Measurements from ENCODE around the gene COPS4. TPM values are rescaled to one million over a fixed set of nuclear protein-coding genes. Genes with fewer than 3 reads are reported as not detected.
A peak's percentile ranks its signal among the peaks of the same experiment; 100 is the strongest.

The COPS4 gene
- 28.6 TPM for total RNA-seq (2021; ENCODE audit: unreplicated experiment)
- 17.5 and 26.0 TPM in 2 replicates for polyA plus RNA-seq (2012)
- Bru-seq, nascent RNA = percentile 72 among the genes with signal in this experiment
- percentile 73 among the genes with signal in this experiment for BruChase-seq, experiment 1, labeled RNA remaining after a 6-hour chase
- percentile 71 among the genes with signal in this experiment for BruChase-seq, experiment 2, labeled RNA remaining after a 2-hour chase
- long read RNA-seq, transcript COPS4-201 (10 exons, 1,744 nt) = major isoform, 66 of 78 reads
- long read RNA-seq, partial matches to known transcripts = 0 of 78 reads
- long read RNA-seq, other reads (novel, unspliced or antisense) = 10 of 78 reads

DNA sequence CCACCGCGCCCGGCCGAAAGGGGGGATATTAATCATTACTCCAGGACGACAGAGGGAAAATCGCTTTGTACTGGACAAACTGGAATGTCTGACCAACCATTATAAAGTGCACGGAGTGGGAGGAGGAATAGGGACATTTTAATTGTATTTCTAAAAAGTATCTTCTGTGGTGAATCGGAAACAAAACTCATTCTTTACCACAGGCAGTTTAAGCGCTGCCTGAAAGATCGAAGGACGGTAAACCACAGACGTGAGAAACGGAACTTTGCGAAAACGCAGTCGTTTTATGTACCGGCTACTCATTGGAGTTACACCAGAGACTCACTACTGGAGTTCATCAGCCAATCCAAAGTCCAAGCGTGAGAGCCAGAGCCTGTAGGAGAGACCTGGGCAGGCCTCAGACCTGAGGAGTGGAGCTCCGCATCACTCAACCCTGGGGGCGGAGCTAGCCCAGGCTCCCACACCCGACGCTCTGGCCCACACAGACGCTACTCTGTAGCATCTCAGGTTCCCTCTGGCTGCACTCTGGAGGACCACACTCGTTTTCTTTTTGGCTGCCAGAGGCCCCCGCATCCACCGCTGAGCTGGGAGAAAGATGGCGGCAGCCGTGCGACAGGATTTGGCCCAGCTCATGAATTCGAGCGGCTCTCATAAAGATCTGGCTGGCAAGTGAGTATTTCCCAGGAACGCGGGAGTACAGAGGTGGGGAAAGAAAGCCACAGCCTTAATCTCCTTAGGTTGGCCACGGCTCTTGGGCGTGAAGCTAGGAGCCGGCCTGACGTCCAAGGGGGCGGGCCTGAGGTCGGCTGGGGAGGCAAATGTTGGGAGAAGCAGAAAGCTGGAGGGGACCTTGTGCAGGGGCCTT, at the start of gene COPS4:
COPS4 (plus strand) TSS at position 554 of the 865 bp plus-strand sequence; CDS start at position 596, 42 bp downstream.
- Histone ChIP-seq H3K9ac (ENCODE audit: low read length) (peak within 1 kb of the TSS; percentile 77), H3K9me3 (ENCODE audit: control insufficient read depth in 1 of 2, insufficient read depth in 1 of 2, low read depth in 1 of 2, low read length in 2 of 2) (no peaks in the 10 kb centered on the region), H2AFZ (ENCODE audit: low read depth, low read length, poor library complexity, severe bottlenecking) (peak within 1 kb of the TSS; percentile 96), H3K9me2 (ENCODE audit: insufficient read depth) (no peaks in the 10 kb centered on the region), H3K27me3 (ENCODE audit: insufficient read depth, low read length) (no peaks in the 10 kb centered on the region), H3K4me2 (ENCODE audit: low read length) (peak within 1 kb of the TSS; percentile 94), H3K4me1 (ENCODE audit: control insufficient read depth in 1 of 2, insufficient read depth in 2 of 2, low read length in 2 of 2) (peaks cover 3 to 13% of the 10 kb centered on the region in 2 experiments; a peak in 2 of 4 replicates), H3K36me3 (ENCODE audit: control insufficient read depth in 1 of 2, insufficient read depth in 2 of 2, low read length in 2 of 2) (no peaks in the 10 kb centered on the region), H4K20me1 (ENCODE audit: insufficient read depth) (no peaks in the 10 kb centered on the region), H3K27ac (ENCODE audit: low read depth, low read length) (peak within 1 kb of the TSS; percentile 85), H3K4me3 (replicated peaks in 1 of 2; ENCODE audit: low read depth in 1 of 2, low read length in 2 of 2) (peak within 1 kb of the TSS; percentile 95 to 99), H3K79me2 (ENCODE audit: insufficient read depth, low read length) (peaks cover 44% of the 10 kb centered on the region)
- DNase-seq (ENCODE audit: low read depth, low spot score) (peak; percentile 100), ATAC-seq (peak; percentile 98)
- no TSS peak for BruUV-seq (replicated peaks)
- RAD21 ChIA-PET (ENCODE audit: low non-redundant PET in 1 of 2, low total read pairs in 2 of 2, uncharacterized antibody in 2 of 2, unreplicated experiment in 2 of 2) = interaction anchor here (0.6 to 1.0 kb wide), 5 partner anchors 22 to 419 kb away, joined by 3 to 7 read pairs (median 3); partner anchors contain the start of gene HPSE (in 1 of the 2)
- intact Hi-C loops (cut with micrococcal nuclease) = loop anchor here (1.0 to 2.0 kb wide), 2 partner anchors 22 to 134 kb away; partner anchors contain the start of gene THAP9
- CTCF ChIA-PET = interaction anchor here (0.8 to 1.2 kb wide), 6 partner anchors 20 to 250 kb away, joined by 3 to 5 read pairs (median 4); partner anchors contain the start of gene COQ2
- POLR2A ChIA-PET = interaction anchor here (0.8 to 1.3 kb wide), 14 partner anchors 10 to 250 kb away, joined by 3 to 14 read pairs (median 5); partner anchors contain the start of genes COQ2, LIN54 and THAP9
- peak; percentile 99 for TF ChIP-seq SP1 (IDR thresholded peaks at IDR 0.05; ENCODE audit: low read depth)
- TF ChIP-seq SRF (IDR thresholded peaks at IDR 0.05; ENCODE audit: low read depth) = peak; percentile 95
- TF ChIP-seq POLR2AphosphoS5 (IDR thresholded peaks at IDR 0.05; ENCODE audit: low read depth, low read length) = peak; percentile 90
- peak; percentile 83 for TF ChIP-seq SIN3A (IDR thresholded peaks at IDR 0.05; ENCODE audit: low read depth)
- TF ChIP-seq JUND (IDR thresholded peaks at IDR 0.05) = peak; percentile 19; the same call in 1 of the 2 replicates
- TF ChIP-seq ZFX (IDR thresholded peaks at IDR 0.05) = peak; percentile 62
- TF ChIP-seq, protein P1, sequence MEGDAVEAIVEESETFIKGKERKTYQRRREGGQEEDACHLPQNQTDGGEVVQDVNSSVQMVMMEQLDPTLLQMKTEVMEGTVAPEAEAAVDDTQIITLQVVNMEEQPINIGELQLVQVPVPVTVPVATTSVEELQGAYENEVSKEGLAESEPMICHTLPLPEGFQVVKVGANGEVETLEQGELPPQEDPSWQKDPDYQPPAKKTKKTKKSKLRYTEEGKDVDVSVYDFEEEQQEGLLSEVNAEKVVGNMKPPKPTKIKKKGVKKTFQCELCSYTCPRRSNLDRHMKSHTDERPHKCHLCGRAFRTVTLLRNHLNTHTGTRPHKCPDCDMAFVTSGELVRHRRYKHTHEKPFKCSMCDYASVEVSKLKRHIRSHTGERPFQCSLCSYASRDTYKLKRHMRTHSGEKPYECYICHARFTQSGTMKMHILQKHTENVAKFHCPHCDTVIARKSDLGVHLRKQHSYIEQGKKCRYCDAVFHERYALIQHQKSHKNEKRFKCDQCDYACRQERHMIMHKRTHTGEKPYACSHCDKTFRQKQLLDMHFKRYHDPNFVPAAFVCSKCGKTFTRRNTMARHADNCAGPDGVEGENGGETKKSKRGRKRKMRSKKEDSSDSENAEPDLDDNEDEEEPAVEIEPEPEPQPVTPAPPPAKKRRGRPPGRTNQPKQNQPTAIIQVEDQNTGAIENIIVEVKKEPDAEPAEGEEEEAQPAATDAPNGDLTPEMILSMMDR (IDR thresholded peaks at IDR 0.05 in 2 of 3, conservative IDR thresholded peaks at IDR 0.05 in 1 of 3; ENCODE audit: borderline replicate concordance in 1 of 3, insufficient read depth in 1 of 3, low read depth in 2 of 3, low read length in 2 of 3) = peak in 1 of 3 experiments; percentile 43; a peak in 2 of 6 replicates
- peak; percentile 54 for TF ChIP-seq MAX (IDR thresholded peaks at IDR 0.05)
- peak; percentile 93 for TF ChIP-seq YY1 (IDR thresholded peaks at IDR 0.05; ENCODE audit: extremely low read depth, insufficient replicate concordance, low read depth, low read length)
- no peak for TF ChIP-seq CEBPB (IDR thresholded peaks at IDR 0.05; ENCODE audit: low read depth)
- TF ChIP-seq EGR1 (IDR thresholded peaks at IDR 0.05; ENCODE audit: low read depth) = peak; percentile 75
- peak; percentile 80 for TF ChIP-seq TCF7L2 (IDR thresholded peaks at IDR 0.05; ENCODE audit: borderline replicate concordance, extremely low read depth, insufficient read depth, insufficient read length)
- TF ChIP-seq ELF1 (IDR thresholded peaks at IDR 0.05; ENCODE audit: borderline replicate concordance, low read depth) = no peak; the same call in 1 of the 2 replicates
- no peak for TF ChIP-seq REST (IDR thresholded peaks at IDR 0.05; ENCODE audit: low read depth)
- TF ChIP-seq ZBTB33 (IDR thresholded peaks at IDR 0.05; ENCODE audit: extremely low read depth, insufficient replicate concordance, low read length) = peak; percentile 78
